HUDEP-2 (cell line): ENCODE measurements around the gene ZNF506.
A peak's percentile ranks its signal among the peaks of the same experiment; 100 is the strongest.
"Not testable (repeated sequence)": the region's sequence is repeated elsewhere in the genome, so short reads cannot be mapped to it uniquely, and the experiment has no call there.

Experiments used
- DNase-seq, 76 experiments: peaks; one replicate each; lab custom pipeline; 2025; ENCODE audit not compliant: unreplicated experiment in 76 of 76; lab: John Stamatoyannopoulos, UW

Gene ZNF506

DNA sequence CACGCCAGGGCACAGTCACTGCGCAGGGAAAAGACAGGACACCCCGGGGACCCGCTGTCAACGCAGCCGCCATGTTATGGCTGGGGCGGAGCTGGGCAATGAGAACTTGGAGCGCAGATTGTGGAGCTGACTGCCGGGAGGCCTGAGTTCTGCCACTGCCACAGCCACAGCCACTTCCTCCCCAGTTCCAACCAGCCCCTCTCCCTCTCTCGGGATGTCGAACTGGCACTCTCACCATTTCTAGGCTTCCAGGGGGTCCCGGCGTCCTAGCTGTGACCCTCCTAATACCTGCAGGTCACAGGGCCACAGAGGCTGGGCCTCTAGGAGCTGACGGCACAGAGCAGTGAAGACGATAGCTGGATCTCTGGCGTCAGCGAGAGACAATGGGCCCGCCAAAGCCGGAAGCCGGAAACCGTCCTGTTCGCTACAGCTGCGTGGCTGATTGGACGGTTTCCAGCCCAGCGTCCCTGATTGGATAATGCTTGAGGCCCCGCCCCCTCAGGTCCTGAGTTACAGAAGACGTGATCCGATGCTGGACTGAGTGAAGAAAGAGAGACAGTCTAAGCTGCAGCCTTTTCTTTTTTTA is at the start of gene ZNF506:
Gene ZNF506 (minus strand): TSS at position 385 of the 586 bp plus-strand sequence. CDS start 147 bp downstream, at position 238.
- DNase-seq: peak in 27 of 76 experiments; percentile 3 to 28 (median 14)

- not testable (repeated sequence) for DNase-seq
Measured at GRCh38 chr19:19870086-19870485, 48.5 kb upstream of the ZNF506 start.

DNA sequence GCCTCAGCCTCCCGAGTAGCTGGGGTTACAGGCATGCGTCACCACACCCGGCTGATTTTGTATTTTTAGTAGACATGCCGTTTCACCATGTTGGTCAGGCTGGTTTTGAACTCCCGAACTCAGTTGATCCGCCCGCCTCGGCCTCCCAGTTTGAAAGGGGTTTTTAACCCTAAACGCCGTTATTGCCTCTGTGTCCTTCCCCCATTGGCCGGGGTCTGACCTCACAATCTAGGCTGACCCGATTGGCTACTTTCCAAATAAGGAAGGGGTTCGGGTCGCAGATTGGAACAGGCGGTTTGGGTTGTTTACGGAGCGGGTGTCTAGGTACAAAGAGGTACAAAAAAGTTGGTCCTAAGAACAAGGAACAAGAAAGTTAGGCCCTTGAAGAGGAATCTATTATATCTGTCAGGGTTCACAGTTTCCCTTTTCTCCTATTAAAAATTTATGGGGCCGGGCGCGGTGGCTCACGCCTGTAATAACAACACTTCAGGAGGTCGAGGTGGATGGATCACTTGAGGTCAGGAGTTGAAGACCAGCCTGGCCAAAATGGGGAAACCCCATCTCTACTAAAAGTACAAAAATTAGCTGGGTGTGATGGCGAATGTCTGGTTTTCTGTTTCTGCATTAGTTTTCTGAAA is 45.2 kb upstream of the ZNF506 start:
- DNase-seq: peak in 3 of 76 experiments; percentile 4 to 13 (median 5)

GRCh38 chr19:19865750-19866610 is 44.4 kb upstream of the ZNF506 start, which contains the start of gene ZNF253:
ZNF253 (plus strand) TSS chr19:19865882; CDS start chr19:19865997, 115 bp downstream.
- DNase-seq: peak in 48 of 76 experiments; percentile 7 to 88 (median 68)

DNA sequence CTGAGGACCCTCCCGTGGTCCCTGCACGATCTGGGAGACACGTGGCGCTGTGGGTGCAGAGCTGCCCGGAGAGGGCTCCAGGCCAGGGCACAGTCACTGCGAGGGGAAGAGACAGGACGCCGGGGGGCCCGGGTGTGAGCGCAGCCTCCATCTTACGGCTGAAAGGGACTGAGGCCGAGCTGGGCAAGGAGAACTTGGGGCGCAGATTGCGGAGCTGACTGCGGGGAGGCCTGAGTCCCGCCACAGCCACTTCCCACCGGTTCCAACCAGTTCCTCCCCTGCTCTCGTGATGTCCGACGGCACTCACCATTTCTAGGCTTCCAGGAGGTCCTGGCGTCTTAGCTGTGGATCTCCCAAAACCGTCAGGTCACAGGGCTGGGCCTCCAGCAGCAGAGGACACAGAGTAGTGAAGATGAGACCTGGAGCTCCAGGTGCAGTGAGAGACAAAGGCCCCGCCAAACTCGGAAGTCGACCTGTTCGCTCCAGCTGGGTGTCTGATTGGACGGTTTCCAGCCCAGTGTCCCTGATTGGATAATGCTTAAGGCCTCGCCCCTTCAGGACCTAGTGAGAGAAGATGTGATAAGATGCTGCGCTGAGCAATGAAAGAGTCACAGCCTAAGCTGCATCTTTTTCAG is 39.3 kb upstream of the ZNF506 start:
- DNase-seq: no peak

- no peak for DNase-seq
Measured at GRCh38 chr19:19858751-19859150, 37.2 kb upstream of the ZNF506 start.

- not testable (repeated sequence) for DNase-seq
Measured at GRCh38 chr19:19851740-19852139, 30.2 kb upstream of the ZNF506 start.

DNA sequence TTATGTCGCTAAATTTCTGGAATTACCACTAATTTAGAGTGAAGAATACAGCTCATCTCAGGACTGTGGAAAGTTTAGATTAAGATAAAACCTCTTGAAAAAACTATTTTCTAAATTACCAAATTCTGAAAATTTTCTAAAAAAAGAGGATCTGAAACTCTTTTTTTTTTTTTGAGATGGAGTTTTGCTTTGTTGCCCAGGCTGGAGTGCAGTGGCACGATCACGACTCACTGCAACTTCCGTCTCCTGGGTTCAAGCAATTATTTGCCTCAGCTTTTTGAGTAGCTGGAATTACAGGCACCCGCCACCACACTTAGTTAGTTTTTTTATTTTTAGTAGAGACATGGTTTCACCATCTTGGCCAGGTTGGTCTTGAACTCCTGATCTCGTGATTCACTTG is 27.5 kb upstream of the ZNF506 start:
- DNase-seq: no peak

GRCh38 chr19:19847781-19848180 is 26.2 kb upstream of the ZNF506 start:
- no peak for DNase-seq

- no peak for DNase-seq
Measured at GRCh38 chr19:19835560-19836038, 14.0 kb upstream of the ZNF506 start.

GRCh38 chr19:19826875-19827274 is 5.3 kb upstream of the ZNF506 start:
- DNase-seq: no peak

DNA sequence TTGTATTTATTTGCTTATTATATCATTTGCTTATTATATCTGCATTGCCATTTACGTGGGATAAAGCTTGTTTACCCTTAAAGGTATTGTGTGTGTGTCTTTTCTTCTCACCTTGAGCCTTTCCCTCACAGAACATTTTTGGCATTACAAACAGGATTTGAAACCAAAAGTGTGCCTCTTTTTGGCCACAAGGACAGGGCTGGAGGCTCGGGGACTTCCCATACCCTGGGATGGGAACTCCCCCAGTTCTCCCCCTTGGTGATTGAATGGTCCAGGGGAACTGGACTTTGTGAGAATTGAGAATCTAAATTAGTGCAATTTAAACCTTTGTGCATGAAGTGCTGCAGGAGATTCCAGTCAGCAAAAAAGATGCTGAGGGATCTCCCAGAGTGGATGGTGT is 2.4 kb upstream of the ZNF506 start:
- DNase-seq: no peak

GRCh38 chr19:19821976-19822375 is 426 bp upstream of the ZNF506 start:
- not testable (repeated sequence) for DNase-seq

- no peak for DNase-seq
Measured at GRCh38 chr19:19820774-19821320, 703 bp downstream of the ZNF506 start.

GRCh38 chr19:19817357-19817756 is 4.2 kb downstream of the ZNF506 start:
- DNase-seq: no peak

DNA sequence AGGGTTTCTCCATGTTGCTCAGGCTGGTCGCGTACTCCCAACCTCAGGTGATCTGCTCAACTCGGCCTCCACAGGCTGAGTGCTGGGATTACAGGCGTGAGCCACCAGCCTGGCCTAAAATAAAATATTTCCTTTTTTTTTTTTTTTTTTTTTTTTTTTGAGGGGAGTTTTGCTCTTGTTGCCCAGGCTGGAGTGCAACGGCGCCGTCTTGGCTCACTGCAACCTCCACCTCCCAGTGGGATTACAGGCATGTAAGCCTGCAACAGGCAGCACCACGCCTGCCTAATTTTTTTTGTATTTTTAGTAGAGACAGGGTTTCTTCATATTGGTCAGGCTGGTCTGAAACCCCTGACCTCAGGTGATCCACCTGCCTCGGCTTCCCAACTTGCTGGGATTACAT is 4.9 kb downstream of the ZNF506 start:
- no peak for DNase-seq

DNA sequence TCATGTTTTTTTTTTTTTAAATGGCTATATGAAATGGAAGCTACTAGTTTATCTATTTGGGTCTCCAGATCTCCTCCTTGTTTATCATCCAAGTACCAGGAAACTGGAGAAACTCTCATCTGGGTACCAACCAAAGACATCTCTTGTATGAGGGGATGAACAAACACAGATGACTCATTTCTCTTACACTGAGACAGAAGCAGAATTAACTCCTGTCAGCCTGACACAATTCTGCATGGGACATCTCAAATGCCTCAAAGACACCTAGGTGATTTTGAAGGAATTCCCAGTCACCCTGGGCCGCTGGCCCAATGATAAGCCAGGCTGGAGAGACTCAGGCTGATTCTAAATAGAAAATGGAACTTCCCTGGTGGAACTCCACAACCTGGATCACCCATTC is 9.6 kb downstream of the ZNF506 start:
- not testable (repeated sequence) for DNase-seq

GRCh38 chr19:19805480-19805879 is 16.1 kb downstream of the ZNF506 start:
- no peak for DNase-seq

GRCh38 chr19:19788015-19788414 is 33.5 kb downstream of the ZNF506 start:
- DNase-seq: no peak

GRCh38 chr19:19785476-19785875 is 36.1 kb downstream of the ZNF506 start:
- not testable (repeated sequence) for DNase-seq
